GM23248 (cell line): Measurements from ENCODE around the gene ADPRH. TPM values are rescaled to one million over a fixed set of nuclear protein-coding genes. Genes with fewer than 3 reads are reported as not detected.

Experiments
- DNase-seq: peaks from one replicate; pipeline ENCODE4 v3.0.0-alpha.2; 2015
- H2AFZ ChIP-seq: fragments of 200-600 bp; sonication (generic); 2 replicates; pipeline ENCODE4 v1.6.1; 2016; ENCODE audit warnings: antibody characterized with exemption
- H3F3A ChIP-seq: fragments of 200-600 bp; sonication (generic); 2 replicates; pipeline ENCODE4 v1.6.1; 2016; ENCODE audit warnings: mild to moderate bottlenecking, antibody characterized with exemption, mixed run types; ENCODE audit not compliant: insufficient read depth
- H3K27ac ChIP-seq: fragments of 200-600 bp; sonication (generic); 2 replicates; pipeline ENCODE4 v1.5.1; 2016; ENCODE audit warnings: mild to moderate bottlenecking
- H3K27me3 ChIP-seq: fragments of 200-600 bp; sonication (generic); replicated peaks from 2 replicates; pipeline ENCODE4 v1.6.1; 2016; ENCODE audit warnings: mild to moderate bottlenecking; ENCODE audit not compliant: insufficient read depth
- H3K36me3 ChIP-seq: fragments of 200-600 bp; sonication (generic); 2 replicates; pipeline ENCODE4 v1.6.1; 2016; ENCODE audit warnings: low read depth, mild to moderate bottlenecking
- H3K4me1 ChIP-seq: fragments of 200-600 bp; sonication (generic); 2 replicates; pipeline ENCODE4 v1.6.1; 2016; ENCODE audit warnings: mild to moderate bottlenecking; ENCODE audit not compliant: insufficient read depth
- H3K4me2 ChIP-seq: fragments of 200-600 bp; sonication (generic); one replicate; pipeline ENCODE4 v1.6.1; 2016; ENCODE audit warnings: mild to moderate bottlenecking; ENCODE audit not compliant: unreplicated experiment
- H3K4me3 ChIP-seq: fragments of 200-600 bp; sonication (generic); 2 replicates; pipeline ENCODE4 v1.5.1; 2016; ENCODE audit warnings: mild to moderate bottlenecking
- H3K79me2 ChIP-seq: fragments of 200-600 bp; sonication (generic); 2 replicates; pipeline ENCODE4 v1.6.1; 2016; ENCODE audit warnings: mild to moderate bottlenecking; ENCODE audit not compliant: insufficient read depth
- H3K9ac ChIP-seq: fragments of 200-600 bp; sonication (generic); 2 replicates; pipeline ENCODE4 v1.6.1; 2016; ENCODE audit warnings: mild to moderate bottlenecking
- H3K9me2 ChIP-seq: fragments of 200-600 bp; sonication (generic); 2 replicates; pipeline ENCODE4 v1.6.1; 2016; ENCODE audit warnings: mixed run types, mild to moderate bottlenecking, moderate library complexity; ENCODE audit not compliant: insufficient read depth
- H3K9me3 ChIP-seq: fragments of 200-600 bp; sonication (generic); one replicate; pipeline ENCODE4 v1.6.1; 2017; ENCODE audit warnings: low read depth
- H4K20me1 ChIP-seq: fragments of 200-600 bp; sonication (generic); 2 replicates; pipeline ENCODE4 v1.6.0; 2016; ENCODE audit not compliant: insufficient read depth
- EZH2 ChIP-seq: fragments of 200-600 bp; sonication (generic); IDR thresholded peaks from 2 replicates; pipeline ENCODE4 v1.6.1; 2018; ENCODE audit warnings: antibody characterized with exemption, mild to moderate bottlenecking; ENCODE audit not compliant: insufficient read depth, poor library complexity, severe bottlenecking
- EZH2phosphoT487 ChIP-seq: fragments of 200-600 bp; sonication (generic); IDR thresholded peaks from 2 replicates; pipeline ENCODE4 v1.6.1; 2018; ENCODE audit warnings: antibody characterized with exemption, moderate library complexity, mild to moderate bottlenecking, low read depth; ENCODE audit not compliant: insufficient read depth
- WGBS, 2 experiments: methylation state at CpG; one replicate each; pipeline ENCODE4 v1.1.6; 2015 to 2017; ENCODE audit warnings: low lambda C conversion rate in 2 of 2, low coverage in 1 of 2; ENCODE audit errors: missing lambda C conversion rate in 2 of 2; 5-methylcytosine and 5-hydroxymethylcytosine counted together
- in situ Hi-C: fragments of 300-500 bp; cut with MboI; formaldehyde crosslinking; loops from 2 replicates; pipeline ENCODE4 v1.15.0; 2020
- polyA plus RNA-seq: library from polyadenylated mRNA; unstranded; fragments of >200 nt; fragmentation: Nextera tagmentation; extraction: Ambion mirVana; gene quantifications from 2 replicates; pipeline ENCODE4 v1.2.1, GENCODE V29; 2016
- total RNA-seq: library from RNA; depleted of rRNA; stranded (reverse); fragments of >200 nt; shearing (Covaris generic); gene quantifications from 2 replicates; pipeline ENCODE4 v1.2.3, GENCODE V29; 2014

The ADPRH gene
- total and polyA plus RNA-seq, 2 experiments from 2014 or later = 2.1 to 2.3 TPM

DNA sequence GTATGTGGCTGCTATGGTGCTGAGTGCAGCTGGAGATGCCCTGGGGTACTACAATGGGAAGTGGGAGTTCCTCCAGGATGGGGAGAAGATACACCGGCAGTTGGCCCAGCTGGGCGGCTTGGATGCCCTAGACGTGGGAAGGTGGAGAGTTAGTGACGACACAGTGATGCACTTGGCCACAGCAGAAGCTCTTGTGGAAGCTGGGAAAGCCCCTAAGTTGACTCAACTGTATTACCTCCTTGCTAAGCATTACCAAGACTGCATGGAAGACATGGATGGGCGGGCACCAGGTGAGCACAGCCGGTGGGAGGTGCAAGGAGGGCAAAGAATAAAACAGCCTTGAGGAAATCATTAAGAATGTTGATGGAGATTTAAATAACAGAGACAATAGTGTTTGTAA, 2.9 kb downstream of the ADPRH start:
- in situ Hi-C loops = no loop called here
- H3K36me3 ChIP-seq = no peaks in the 10 kb centered on the region
- H3K9me2 ChIP-seq = no peaks in the 10 kb centered on the region
- H3K9me3 ChIP-seq = no peaks in the 10 kb centered on the region
- TF ChIP-seq EZH2 (no peak), EZH2phosphoT487 (no peak)
- no peak overlapping the region for H3K4me2 ChIP-seq
- H3K4me1 ChIP-seq = 0 out of 2 replicates have a peak, but pooled peaks cover 4% of the 10 kb centered on the region
- no peaks in the 10 kb centered on the region for H3K27me3 ChIP-seq
- no peaks in the 10 kb centered on the region for H4K20me1 ChIP-seq
- WGBS, 2 experiments = 90 to 94% methylated on average over 6 of the region's 6 CpGs
- no peak overlapping the region for H3K9ac ChIP-seq
- no peaks in the 10 kb centered on the region for H3F3A ChIP-seq
- DNase-seq = no peak
- no peaks in the 10 kb centered on the region for H3K79me2 ChIP-seq
- H2AFZ ChIP-seq = no peak overlapping the region
- H3K4me3 ChIP-seq = no peak overlapping the region
- H3K27ac ChIP-seq = no peak overlapping the region

DNA sequence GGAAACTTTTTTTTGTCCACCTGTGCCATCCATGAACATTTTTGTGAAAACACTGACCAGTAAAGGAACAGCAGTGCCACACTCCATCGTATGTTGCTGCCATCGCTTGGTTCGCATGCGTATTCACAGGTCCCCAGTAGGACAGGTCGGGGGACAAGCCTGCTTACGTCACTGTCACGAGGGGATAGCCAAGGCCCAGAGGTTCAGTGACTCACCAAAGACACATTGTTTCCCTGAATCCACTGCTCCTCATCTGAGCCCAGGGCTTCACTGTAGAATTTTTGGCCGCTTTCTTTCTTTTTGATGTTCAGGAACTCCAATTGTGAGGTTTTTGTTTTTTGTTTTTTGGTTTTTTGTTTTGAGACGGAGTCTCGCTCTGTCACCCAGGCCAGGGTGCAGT, 5.9 kb downstream of the ADPRH start:
- H3K9me3 ChIP-seq = no peaks in the 10 kb centered on the region
- no peak overlapping the region for H3K4me2 ChIP-seq
- H3K36me3 ChIP-seq = no peaks in the 10 kb centered on the region
- DNase-seq = no peak
- 0 out of 2 replicates have a peak, but pooled peaks cover 4% of the 10 kb centered on the region for H3K4me1 ChIP-seq
- H3K27ac ChIP-seq = no peak overlapping the region
- in situ Hi-C loops = no loop called here
- no peak overlapping the region for H2AFZ ChIP-seq
- H3F3A ChIP-seq = no peaks in the 10 kb centered on the region
- H3K27me3 ChIP-seq = no peaks in the 10 kb centered on the region
- no peak overlapping the region for H3K9ac ChIP-seq
- TF ChIP-seq EZH2phosphoT487 (no peak), EZH2 (no peak)
- no peak overlapping the region for H3K4me3 ChIP-seq
- no peaks in the 10 kb centered on the region for H4K20me1 ChIP-seq
- no peaks in the 10 kb centered on the region for H3K79me2 ChIP-seq
- no peaks in the 10 kb centered on the region for H3K9me2 ChIP-seq
- WGBS, 2 experiments = 96 to 97% methylated on average over 10 of the region's 10 CpGs

DNA sequence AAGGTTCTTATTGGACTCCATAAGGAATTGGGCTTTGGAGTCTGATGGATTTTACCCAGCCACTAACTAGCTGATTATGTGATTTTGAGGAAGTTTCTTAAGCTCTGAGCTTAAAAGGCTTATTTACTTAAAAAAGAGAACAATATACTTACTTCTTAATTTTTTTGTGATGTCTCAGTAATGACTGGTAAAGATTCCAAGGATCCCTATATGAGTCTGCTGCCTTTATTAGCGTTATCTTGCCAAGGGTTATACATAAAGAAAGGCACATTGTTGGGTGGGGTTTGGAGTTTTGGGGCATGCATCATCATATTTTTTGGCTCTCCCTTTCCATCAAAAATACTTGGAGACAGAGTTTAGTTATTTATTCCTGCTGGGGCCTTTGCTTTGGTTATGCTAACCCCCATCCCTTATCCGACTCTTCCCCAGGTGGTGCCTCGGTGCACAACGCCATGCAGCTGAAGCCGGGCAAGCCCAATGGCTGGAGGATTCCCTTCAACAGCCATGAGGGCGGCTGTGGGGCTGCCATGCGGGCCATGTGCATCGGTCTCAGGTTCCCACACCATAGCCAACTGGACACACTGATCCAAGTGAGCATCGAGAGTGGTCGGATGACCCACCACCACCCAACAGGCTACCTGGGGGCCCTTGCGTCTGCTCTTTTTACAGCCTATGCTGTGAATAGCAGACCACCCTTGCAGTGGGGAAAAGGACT, 6.7 kb downstream of the ADPRH start:
- no peaks in the 10 kb centered on the region for H3K9me2 ChIP-seq
- no peaks in the 10 kb centered on the region for H3K36me3 ChIP-seq
- TF ChIP-seq EZH2 = no peak
- TF ChIP-seq EZH2phosphoT487 = no peak
- peak; percentile 31 for DNase-seq
- no peaks in the 10 kb centered on the region for H3K9me3 ChIP-seq
- H3K9ac ChIP-seq = no peak overlapping the region
- 0 out of 2 replicates have a peak, but pooled peaks cover 4% of the 10 kb centered on the region for H3K4me1 ChIP-seq
- 85 to 87% methylated on average over 11 of the region's 11 CpGs for WGBS, 2 experiments
- no peak overlapping the region for H3K4me3 ChIP-seq
- H4K20me1 ChIP-seq = no peaks in the 10 kb centered on the region
- H2AFZ ChIP-seq = no peak overlapping the region
- H3K27ac ChIP-seq = no peak overlapping the region
- H3K4me2 ChIP-seq = no peak overlapping the region
- in situ Hi-C loops = no loop called here
- no peaks in the 10 kb centered on the region for H3K27me3 ChIP-seq
- no peaks in the 10 kb centered on the region for H3F3A ChIP-seq
- no peaks in the 10 kb centered on the region for H3K79me2 ChIP-seq

DNA sequence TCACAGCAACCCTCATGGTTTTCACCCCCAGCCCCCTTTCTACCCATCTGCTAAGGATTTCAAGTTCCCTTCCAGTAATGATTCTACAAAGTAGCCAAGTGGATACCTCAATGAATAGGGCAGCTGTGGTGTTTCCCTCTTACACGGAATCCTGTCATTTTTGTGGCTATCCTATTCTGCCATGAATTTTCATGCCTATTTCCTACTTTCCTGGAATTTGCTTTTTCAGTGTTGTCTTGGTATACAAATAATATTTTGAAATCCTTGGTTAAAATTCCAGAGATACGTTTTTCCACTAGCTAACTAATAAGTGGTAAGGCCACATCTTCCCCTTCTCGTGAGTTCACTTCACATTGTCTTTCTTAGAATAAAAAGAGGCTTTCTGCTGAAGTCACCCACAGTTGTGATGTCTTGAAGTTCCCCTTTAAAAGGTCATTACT, 7.5 kb downstream of the ADPRH start:
- no peaks in the 10 kb centered on the region for H3K9me2 ChIP-seq
- no peak overlapping the region for H3K9ac ChIP-seq
- 0 out of 2 replicates have a peak, but pooled peaks cover 4% of the 10 kb centered on the region for H3K4me1 ChIP-seq
- in situ Hi-C loops = no loop called here
- H3K27ac ChIP-seq = no peak overlapping the region
- no peaks in the 10 kb centered on the region for H4K20me1 ChIP-seq
- H3K27me3 ChIP-seq = 0 out of 2 replicates have a peak, but pooled peaks cover under 1% of the 10 kb centered on the region
- H3F3A ChIP-seq = no peaks in the 10 kb centered on the region
- no peaks in the 10 kb centered on the region for H3K79me2 ChIP-seq
- DNase-seq = no peak
- no peak overlapping the region for H3K4me3 ChIP-seq
- WGBS, 2 experiments = 79 to 87% methylated on average over 3 of the region's 3 CpGs
- no peak overlapping the region for H3K4me2 ChIP-seq
- no peaks in the 10 kb centered on the region for H3K9me3 ChIP-seq
- H2AFZ ChIP-seq = no peak overlapping the region
- no peaks in the 10 kb centered on the region for H3K36me3 ChIP-seq
- no peak for TF ChIP-seq EZH2phosphoT487
- no peak for TF ChIP-seq EZH2
